Transverse colon (tissue), 4 donors: ENCODE data around the gene NQO2.

Experiments
- CTCF ChIP-seq, 5 experiments: fragments of 200-600 bp in 3 of 5; fragments of 450-650 bp in 2 of 5; sonication (generic) in 3 of 5; IDR thresholded peaks; 1 replicate in 2 of 5; 2 replicates in 3 of 5; pipeline ENCODE4 v1.5.1; 2016 to 2017; ENCODE audit warnings: antibody characterized with exemption in 5 of 5, inconsistent platforms in 3 of 5, mild to moderate bottlenecking in 2 of 5, moderate library complexity in 1 of 5
- EP300 ChIP-seq: sonication (generic); formaldehyde crosslinking; IDR thresholded peaks from one replicate; pipeline ENCODE4 v1.6.1; 2017; ENCODE audit warnings: antibody characterized with exemption, low read depth
- POLR2A ChIP-seq: fragments of 450-650 bp; IDR thresholded peaks from one replicate; pipeline ENCODE4 v1.6.1; 2016; ENCODE audit warnings: antibody characterized with exemption, mild to moderate bottlenecking, moderate library complexity
- POLR2AphosphoS5 ChIP-seq, 3 donors: sonication (generic); formaldehyde crosslinking; IDR thresholded peaks; one replicate each; pipeline ENCODE4 v1.6.1; 2016; ENCODE audit warnings: antibody characterized with exemption in 3 of 3

- TF ChIP-seq CTCF (IDR thresholded peaks at IDR 0.05) (no peak), EP300 (no peak), POLR2AphosphoS5 (IDR thresholded peaks at IDR 0.05) (no peak), POLR2A (no peak)
These were observed 31.8 kb upstream of the NQO2 start for GRCh38 chr6:2967936-2968335.
